Measurements from ENCODE around the gene STEAP1B. TPM values are rescaled to one million over a fixed set of nuclear protein-coding genes. Genes with fewer than 3 reads are reported as not detected.

The STEAP1B gene
- total RNA-seq, 6 experiments from 2014 or later = 36.6 to 101 (median 92.6) TPM

GRCh38 chr7:22447008-22447407, 53.0 kb downstream of the STEAP1B start:
- DNase-seq = no peak
- Mint-ChIP-seq H3K4me3 (no peak overlapping the region), H3K27me3 (ENCODE audit: insufficient read depth) (no peaks in the 10 kb centered on the region), H3K4me1 (ENCODE audit: low read depth) (peaks cover 22% of the 10 kb centered on the region), H3K27ac (no peak overlapping the region), H3K36me3 (ENCODE audit: low read depth) (peaks cover 43% of the 10 kb centered on the region), H3K9me3 (no peaks in the 10 kb centered on the region)
- no peak for TF ChIP-seq CTCF (IDR thresholded peaks at IDR 0.05)

GRCh38 chr7:22445853-22446252, 54.1 kb downstream of the STEAP1B start:
- no peak overlapping the region for H3K27ac Mint-ChIP-seq
- no peaks in the 10 kb centered on the region for H3K27me3 Mint-ChIP-seq (ENCODE audit: insufficient read depth)
- DNase-seq = no peak
- no peaks in the 10 kb centered on the region for H3K9me3 Mint-ChIP-seq
- H3K36me3 Mint-ChIP-seq (ENCODE audit: low read depth) = peaks cover 33% of the 10 kb centered on the region
- H3K4me3 Mint-ChIP-seq = no peak overlapping the region
- H3K4me1 Mint-ChIP-seq (ENCODE audit: low read depth) = peaks cover 22% of the 10 kb centered on the region
- TF ChIP-seq CTCF (IDR thresholded peaks at IDR 0.05) = no peak

GRCh38 chr7:22445140-22445743, 54.7 kb downstream of the STEAP1B start:
- Mint-ChIP-seq H3K9me3 (no peaks in the 10 kb centered on the region), H3K27me3 (ENCODE audit: insufficient read depth) (no peaks in the 10 kb centered on the region), H3K27ac (no peak overlapping the region), H3K4me3 (no peak overlapping the region), H3K4me1 (ENCODE audit: low read depth) (peaks cover 22% of the 10 kb centered on the region), H3K36me3 (ENCODE audit: low read depth) (peaks cover 27% of the 10 kb centered on the region)
- no peak for TF ChIP-seq CTCF (IDR thresholded peaks at IDR 0.05)
- DNase-seq = no peak

GRCh38 chr7:22444181-22444971, 55.6 kb downstream of the STEAP1B start:
- no peaks in the 10 kb centered on the region for H3K27me3 Mint-ChIP-seq (ENCODE audit: insufficient read depth)
- H3K9me3 Mint-ChIP-seq = no peaks in the 10 kb centered on the region
- peaks cover 22% of the 10 kb centered on the region for H3K4me1 Mint-ChIP-seq (ENCODE audit: low read depth)
- H3K4me3 Mint-ChIP-seq = no peak overlapping the region
- TF ChIP-seq CTCF (IDR thresholded peaks at IDR 0.05) = no peak
- peaks cover 19% of the 10 kb centered on the region for H3K36me3 Mint-ChIP-seq (ENCODE audit: low read depth)
- H3K27ac Mint-ChIP-seq = no peak overlapping the region
- DNase-seq = no peak

- Mint-ChIP-seq H3K27me3 (ENCODE audit: insufficient read depth) (no peaks in the 10 kb centered on the region), H3K4me1 (ENCODE audit: low read depth) (peaks cover 22% of the 10 kb centered on the region), H3K4me3 (no peak overlapping the region), H3K27ac (no peak overlapping the region), H3K9me3 (no peaks in the 10 kb centered on the region), H3K36me3 (ENCODE audit: low read depth) (peaks cover 19% of the 10 kb centered on the region; the same call in 1 of the 2 replicates)
- no peak for DNase-seq
- TF ChIP-seq CTCF (IDR thresholded peaks at IDR 0.05) = no peak
Observed at GRCh38 chr7:22443370-22444180, 56.4 kb downstream of the STEAP1B start.
